HepG2 (cell line): ENCODE measurements around the gene MOV10L1. TPM values are rescaled to one million over a fixed set of nuclear protein-coding genes. Genes with fewer than 3 reads are reported as not detected.
"Not testable (repeated sequence)": the region's sequence is repeated elsewhere in the genome, so short reads cannot be mapped to it uniquely, and the experiment has no call there.

Experiments used
- ATAC-seq: fragments of 200-7000 bp; cut with Tn5 transposase; 3 replicates; pipeline ENCODE4 v1.9.1; 2020; ENCODE audit warnings: mild to moderate bottlenecking, moderate library complexity
- BruUV-seq: library from RNA; stranded (reverse); fragments of 400-500 nt; replicated peaks from 2 replicates; lab custom pipeline; 2021; lab: Mats Ljungman, UMichigan
- CTCF ChIA-PET: fragments of 300-600 bp; formaldehyde crosslinking; extraction: SDS; loops from one replicate; lab custom pipeline; 2021; ENCODE audit warnings: low total read pairs, inconsistent platforms, low intra/inter-chr PET ratio; lab: Yijun Ruan, JAX
- POLR2A ChIA-PET: fragments of 350-600 bp; sonication (Branson Sonifier 250); formaldehyde crosslinking; loops from one replicate; lab custom pipeline; 2020; ENCODE audit warnings: antibody characterized with exemption, inconsistent platforms; lab: Yijun Ruan, JAX
- DNase-seq: peaks from one replicate; pipeline ENCODE4 v3.0.0-alpha.2; 2015; ENCODE audit warnings: low spot score
- FAIRE-seq: peaks from 3 replicates; lab custom pipeline; 2011; peaks lifted over from hg19 to GRCh38; lab: Jason Lieb, UNC
- H2AFZ ChIP-seq: one replicate; pipeline ENCODE4 v1.6.1; 2011; ENCODE audit warnings: low read length, inconsistent platforms
- H3K27ac ChIP-seq: fragments of 300-600 bp; 3 replicates; pipeline ENCODE4 v1.8.0; 2011; ENCODE audit warnings: mixed run types, mild to moderate bottlenecking, mixed read lengths, low read length, inconsistent platforms; ENCODE audit not compliant: insufficient read depth; ENCODE audit errors: extremely low read length
- H3K27me3 ChIP-seq, 2 experiments: fragments of 200-600 bp in 1 of 2; 2 replicates in 1 of 2; 3 replicates in 1 of 2; pipeline versions ENCODE4 v1.6.0 to v1.8.0; 2011; ENCODE audit warnings: low read length in 2 of 2, mild to moderate bottlenecking in 2 of 2, moderate library complexity in 2 of 2, inconsistent platforms in 1 of 2; ENCODE audit not compliant: insufficient read depth in 2 of 2, control insufficient read depth in 1 of 2
- H3K36me3 ChIP-seq, 2 experiments: fragments of 200-600 bp in 1 of 2; replicated peaks in 1 of 2; 2 replicates in 1 of 2; 3 replicates in 1 of 2; pipeline versions ENCODE4 v1.5.1 to v1.8.0; 2011; ENCODE audit warnings: low read length in 2 of 2, inconsistent platforms in 1 of 2; ENCODE audit not compliant: insufficient read depth in 2 of 2, control insufficient read depth in 1 of 2
- H3K4me1 ChIP-seq: 2 replicates; pipeline ENCODE4 v1.5.1; 2012; ENCODE audit warnings: low read length, inconsistent platforms; ENCODE audit not compliant: insufficient read depth
- H3K4me2 ChIP-seq: 2 replicates; pipeline ENCODE4 v1.6.0; 2011; ENCODE audit warnings: low read depth, low read length, inconsistent platforms
- H3K4me3 ChIP-seq, 3 experiments: fragments of 200-600 bp in 1 of 3; sonication (generic), shearing (Covaris generic) in 1 of 3; replicated peaks in 1 of 3; 2 replicates each; pipeline ENCODE4 v1.5.1; 2011 to 2016; ENCODE audit warnings: low read length in 3 of 3, inconsistent platforms in 2 of 3, low read depth in 2 of 3, mild to moderate bottlenecking in 2 of 3, control low read depth in 1 of 3, mixed read lengths in 1 of 3; ENCODE audit not compliant: insufficient read depth in 1 of 3
- H3K79me2 ChIP-seq: one replicate; pipeline ENCODE4 v1.6.1; 2011; ENCODE audit warnings: low read length, inconsistent platforms; ENCODE audit not compliant: insufficient read depth
- H3K9ac ChIP-seq: 2 replicates; pipeline ENCODE4 v1.6.0; 2011; ENCODE audit warnings: mild to moderate bottlenecking, low read depth, low read length, inconsistent platforms; ENCODE audit not compliant: insufficient read depth
- H3K9me3 ChIP-seq: 2 replicates; pipeline ENCODE4 v1.5.1; 2012; ENCODE audit warnings: mild to moderate bottlenecking, low read length
- H4K20me1 ChIP-seq: 2 replicates; pipeline ENCODE4 v1.6.0; 2011; ENCODE audit warnings: inconsistent platforms, mild to moderate bottlenecking, low read length, moderate library complexity; ENCODE audit not compliant: insufficient read depth
- AGO2 ChIP-seq: fragments of 200-400 bp; formaldehyde crosslinking; optimal IDR thresholded peaks from 2 replicates; pipeline ENCODE3; 2017; ENCODE audit warnings: mild to moderate bottlenecking, low read depth, low read length, moderate library complexity
- DNMT1 ChIP-seq: sonication (generic); formaldehyde crosslinking; IDR thresholded peaks from 2 replicates; pipeline ENCODE4 v1.5.1; 2020; ENCODE audit warnings: mild to moderate bottlenecking, missing genetic modification reagents
- PAWR ChIP-seq: sonication (generic); formaldehyde crosslinking; IDR thresholded peaks from 2 replicates; pipeline ENCODE4 v1.4.0; 2020; ENCODE audit warnings: missing genetic modification reagents, mild to moderate bottlenecking, borderline replicate concordance
- RFX3 ChIP-seq: IDR thresholded peaks from 2 replicates; pipeline ENCODE4 v1.6.1; 2016; ENCODE audit warnings: missing biosample characterization, missing genetic modification reagents
- TEAD3 ChIP-seq: optimal IDR thresholded peaks from 2 replicates; pipeline ENCODE3; 2016; ENCODE audit warnings: borderline replicate concordance
- YY1 ChIP-seq: IDR thresholded peaks from 2 replicates; pipeline ENCODE4 v1.6.1; 2011; ENCODE audit warnings: low read length, low read depth, moderate library complexity, mild to moderate bottlenecking; ENCODE audit not compliant: insufficient read depth, insufficient replicate concordance
- ZBTB33 ChIP-seq: sonication (generic); formaldehyde crosslinking; IDR thresholded peaks from 2 replicates; pipeline ENCODE4 v1.4.0; 2020; ENCODE audit warnings: missing genetic modification reagents
- ZNF598 ChIP-seq: sonication (generic); formaldehyde crosslinking; IDR thresholded peaks from 2 replicates; pipeline ENCODE4 v1.5.1; 2020; ENCODE audit warnings: mild to moderate bottlenecking, missing genetic modification reagents, borderline replicate concordance
- ZNF670 ChIP-seq: sonication (generic); formaldehyde crosslinking; IDR thresholded peaks from 2 replicates; pipeline ENCODE4 v1.8.0; 2022; ENCODE audit warnings: mild to moderate bottlenecking, missing genetic modification reagents, borderline replicate concordance
- WGBS: methylation state at CpG from one replicate; pipeline ENCODE4 v1.1.6; 2017; ENCODE audit warnings: low lambda C conversion rate; 5-methylcytosine and 5-hydroxymethylcytosine counted together
- in situ Hi-C: cut with HindIII; loops from 2 replicates; pipeline ENCODE4 v1.10.0; 2017; ENCODE audit warnings: low pct_unique_long_range_greater_than_20kb; ENCODE audit not compliant: extremely low pct_ligation_motif_present
- intact Hi-C: fragments of 100-400 bp; cut with micrococcal nuclease; formaldehyde crosslinking; loops from one replicate; pipeline ENCODE4 v1.10.0; 2022; ENCODE audit not compliant: unreplicated experiment
- polyA plus RNA-seq, 8 experiments: library from polyadenylated mRNA; depleted of rRNA in 3 of 8; stranded (reverse) in 7 of 8; unstranded in 1 of 8; fragments of >200 nt; fragmentation: Illumina TruSeq in 4 of 8; extraction: Trizol in 4 of 8; gene quantifications; 2 replicates each; pipeline versions ENCODE4 v1.2.1 to v1.2.3, GENCODE V29; 2011 to 2016; ENCODE audit warnings: low read depth in 4 of 8, missing spikeins in 1 of 8, mixed read lengths in 1 of 8; ENCODE audit not compliant: insufficient read depth in 1 of 8
- total RNA-seq, 5 experiments: library from RNA; depleted of rRNA; stranded (reverse); fragments of >200 nt; fragmentation: Illumina TruSeq; extraction: Trizol; gene quantifications; 2 replicates each; pipeline ENCODE4 v1.2.3, GENCODE V29; 2016; ENCODE audit warnings: low read depth in 1 of 5

MOV10L1 gene
- total and polyA plus RNA-seq, 2 of the 13 experiments (the other 11 are each of a cell fraction or from before 2014, with no cell fraction given): 0.11 to 0.12 TPM

- Histone ChIP-seq H3K36me3 (no peaks in the 10 kb centered on the region), H3K9me3 (no peaks in the 10 kb centered on the region), H4K20me1 (no peaks in the 10 kb centered on the region), H2AFZ (no peak overlapping the region), H3K9ac (no peak overlapping the region)
- DNase-seq: no peak
- intact Hi-C loops: no loop called here
- WGBS: 27% methylated on average over 5 of the region's 5 CpGs
- no peak for TF ChIP-seq ZBTB33 (CRISPR knock-in tag)
- TF ChIP-seq TEAD3: no peak
- no peak for TF ChIP-seq PAWR (CRISPR knock-in tag)
- no peak for TF ChIP-seq AGO2
- no peak for TF ChIP-seq RFX3 (CRISPR knock-in tag)
- TF ChIP-seq ZNF598 (CRISPR knock-in tag): no peak
- TF ChIP-seq YY1: no peak
- no peak for TF ChIP-seq DNMT1
- TF ChIP-seq ZNF670 (CRISPR knock-in tag): no peak
- TF ChIP-seq, all 625 proteins: peak for 0
- H3K4me2 ChIP-seq: no peak overlapping the region
- no peak overlapping the region for H3K4me3 ChIP-seq
- in situ Hi-C loops: no loop called here
- ChIA-PET CTCF (no interaction called here), POLR2A (no interaction called here)
- peaks cover 16% of the 10 kb centered on the region for H3K4me1 ChIP-seq
- H3K79me2 ChIP-seq: no peaks in the 10 kb centered on the region
- H3K27me3 ChIP-seq: peaks cover 2 to 41% of the 10 kb centered on the region in 2 experiments; a peak in 4 of 5 replicates
- BruUV-seq: no TSS peak
- H3K27ac ChIP-seq: no peak overlapping the region
- no peak for ATAC-seq
- no peak for FAIRE-seq
Observed at GRCh38 chr22:50086526-50086925, 3.3 kb upstream of the MOV10L1 start.

- BruUV-seq, H3K9ac ChIP-seq, H3K9me3 ChIP-seq, POLR2A ChIA-PET, H3K36me3 ChIP-seq, CTCF ChIA-PET, H3K4me3 ChIP-seq, intact Hi-C loops, H3K79me2 ChIP-seq, DNase-seq, FAIRE-seq, H3K27ac ChIP-seq, H4K20me1 ChIP-seq, H3K4me2 ChIP-seq, H2AFZ ChIP-seq, ATAC-seq, in situ Hi-C loops: not testable (repeated sequence)
- 19% methylated on average over 4 of the region's 4 CpGs for WGBS
- H3K27me3 ChIP-seq: peaks cover 3 to 39% of the 10 kb centered on the region in 2 experiments; a peak in 4 of 5 replicates
- H3K4me1 ChIP-seq: peaks cover 16% of the 10 kb centered on the region
Observed at GRCh38 chr22:50086975-50087374, 2.8 kb upstream of the MOV10L1 start.
